PC-3 (cell line): Measurements from ENCODE around the gene EPB41L2. TPM values are rescaled to one million over a fixed set of nuclear protein-coding genes. Genes with fewer than 3 reads are reported as not detected.

Source experiments
- ATAC-seq: fragments of 200-7000 bp; cut with Tn5 transposase; 2 replicates; pipeline ENCODE4 v1.9.1; 2020; ENCODE audit warnings: mild to moderate bottlenecking, moderate library complexity
- BruUV-seq: library from RNA; stranded (reverse); fragments of 400-500 nt; replicated peaks from 2 replicates; lab custom pipeline; 2021; lab: Mats Ljungman, UMichigan
- CTCF ChIA-PET: fragments of 300-600 bp; sonication (Branson Sonifier 250); formaldehyde crosslinking; loops from one replicate; lab custom pipeline; 2022; ENCODE audit warnings: antibody characterized with exemption; lab: Charles Lee
- POLR2A ChIA-PET: fragments of 300-600 bp; sonication (Branson Sonifier 250); formaldehyde crosslinking; loops from one replicate; lab custom pipeline; 2022; ENCODE audit warnings: antibody characterized with exemption; ENCODE audit not compliant: unreplicated experiment; lab: Charles Lee
- DNase-seq: peaks from one replicate; pipeline ENCODE4 v3.0.0-alpha.2; 2015
- H2AFZ ChIP-seq: fragments of 300-600 bp; sonication (generic); 2 replicates; pipeline ENCODE4 v1.6.0; 2016; ENCODE audit warnings: antibody characterized with exemption, low read length
- H3F3A ChIP-seq: fragments of 300-600 bp; sonication (generic); one replicate; pipeline ENCODE4 v1.6.0; 2017; ENCODE audit warnings: antibody characterized with exemption, low read length, control low read depth, mild to moderate bottlenecking; ENCODE audit not compliant: unreplicated experiment
- H3K27ac ChIP-seq: fragments of 300-600 bp; sonication (generic); 2 replicates; pipeline ENCODE4 v1.5.1; 2016; ENCODE audit warnings: mild to moderate bottlenecking, low read length
- H3K27me3 ChIP-seq: fragments of 300-600 bp; sonication (generic); 2 replicates; pipeline ENCODE4 v1.6.1; 2016; ENCODE audit warnings: low read length, mixed read lengths
- H3K36me3 ChIP-seq: fragments of 300-600 bp; sonication (generic); 2 replicates; pipeline ENCODE4 v1.6.1; 2016; ENCODE audit warnings: low read depth, mixed run types, low read length, mixed read lengths
- H3K4me1 ChIP-seq: fragments of 300-600 bp; sonication (generic); 2 replicates; pipeline ENCODE4 v1.5.1; 2016; ENCODE audit warnings: low read length; ENCODE audit not compliant: insufficient read depth
- H3K4me2 ChIP-seq: fragments of 300-600 bp; sonication (generic); 2 replicates; pipeline ENCODE4 v1.6.0; 2016; ENCODE audit warnings: low read length
- H3K4me3 ChIP-seq: fragments of 300-600 bp; sonication (generic); 2 replicates; pipeline ENCODE4 v1.5.1; 2016; ENCODE audit warnings: mild to moderate bottlenecking, low read length, mixed read lengths
- H3K79me2 ChIP-seq: fragments of 300-600 bp; sonication (generic); 2 replicates; pipeline ENCODE4 v1.6.1; 2017; ENCODE audit warnings: low read length, mixed read lengths
- H3K9ac ChIP-seq: fragments of 300-600 bp; sonication (generic); 2 replicates; pipeline ENCODE4 v1.6.0; 2016; ENCODE audit warnings: mild to moderate bottlenecking, low read length
- H3K9me2 ChIP-seq: fragments of 300-600 bp; sonication (generic); replicated peaks from 2 replicates; pipeline ENCODE4 v1.6.1; 2016; ENCODE audit warnings: mixed run types, low read length, mixed read lengths
- H3K9me3 ChIP-seq: fragments of 300-600 bp; sonication (generic); 2 replicates; pipeline ENCODE4 v1.6.1; 2016; ENCODE audit warnings: low read length, mixed read lengths
- H4K20me1 ChIP-seq: fragments of 300-600 bp; sonication (generic); 2 replicates; pipeline ENCODE4 v1.6.1; 2016; ENCODE audit warnings: low read length, mixed read lengths
- EZH2 ChIP-seq: fragments of 300-600 bp; sonication (generic); IDR thresholded peaks from one replicate; pipeline ENCODE4 v1.6.1; 2017; ENCODE audit warnings: antibody characterized with exemption, mild to moderate bottlenecking, low read length; ENCODE audit not compliant: unreplicated experiment
- EZH2phosphoT487 ChIP-seq: fragments of 300-600 bp; sonication (generic); IDR thresholded peaks from 2 replicates; pipeline ENCODE4 v1.6.1; 2018; ENCODE audit warnings: mild to moderate bottlenecking, antibody characterized with exemption, low read length, borderline replicate concordance
- intact Hi-C: fragments of 100-400 bp; cut with micrococcal nuclease; formaldehyde crosslinking; loops from 2 replicates; pipeline ENCODE4 v1.9.0; 2023
- total RNA-seq: library from RNA; depleted of rRNA; stranded (reverse); fragments of >200 nt; gene quantifications from 2 replicates; pipeline ENCODE4 v1.2.3, GENCODE V29; 2014
- TF ChIP-seq, protein P1 (sequence below): fragments of 300-600 bp; sonication (generic); conservative IDR thresholded peaks from 2 replicates; pipeline ENCODE4 v1.5.1; 2017; ENCODE audit warnings: antibody characterized with exemption, low read depth, mild to moderate bottlenecking, low read length

The EPB41L2 gene
- total RNA-seq, 1 experiment from 2014 or later: 26.9 TPM

DNA sequence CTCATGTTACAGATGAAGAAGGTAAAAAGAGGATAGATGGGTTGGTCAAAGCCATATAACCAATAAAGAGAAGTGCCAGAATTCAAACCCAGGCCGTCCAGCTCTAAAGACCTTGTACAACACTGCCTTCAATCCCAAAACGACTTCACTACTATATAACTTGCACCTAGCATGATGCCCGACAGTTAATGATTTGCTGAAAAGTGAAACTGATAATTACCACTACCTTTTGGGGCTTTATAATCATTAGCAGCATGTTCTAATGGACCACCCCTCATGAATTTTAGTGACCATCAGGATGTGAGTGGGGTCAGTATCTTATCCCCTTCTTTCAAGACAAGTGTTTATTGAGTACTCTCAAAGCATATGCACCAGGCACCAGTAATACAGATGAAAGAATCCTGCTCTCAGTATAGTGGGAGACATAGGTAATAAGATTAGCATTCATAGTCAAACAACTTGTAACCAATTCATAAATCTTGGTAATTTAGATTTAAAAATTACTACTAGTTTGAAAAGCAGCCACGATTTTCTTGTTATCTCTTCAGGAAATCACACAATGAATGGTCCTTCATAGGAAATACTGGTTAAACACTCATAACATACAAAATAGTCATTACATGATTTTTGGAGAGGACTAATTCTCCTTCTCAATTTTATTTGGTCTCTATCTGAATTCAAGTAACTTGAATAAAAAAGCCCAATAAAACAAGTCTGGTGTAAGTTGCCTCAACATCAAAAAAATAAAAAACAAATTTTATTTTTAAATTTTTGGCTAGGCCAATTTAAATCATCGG lies 98.0 kb downstream of the EPB41L2 start:
- H3K9me3 ChIP-seq: no peaks in the 10 kb centered on the region
- no peak overlapping the region for H2AFZ ChIP-seq
- no peaks in the 10 kb centered on the region for H3K36me3 ChIP-seq
- TF ChIP-seq EZH2phosphoT487 (no peak), EZH2 (no peak)
- TF ChIP-seq, protein P1, sequence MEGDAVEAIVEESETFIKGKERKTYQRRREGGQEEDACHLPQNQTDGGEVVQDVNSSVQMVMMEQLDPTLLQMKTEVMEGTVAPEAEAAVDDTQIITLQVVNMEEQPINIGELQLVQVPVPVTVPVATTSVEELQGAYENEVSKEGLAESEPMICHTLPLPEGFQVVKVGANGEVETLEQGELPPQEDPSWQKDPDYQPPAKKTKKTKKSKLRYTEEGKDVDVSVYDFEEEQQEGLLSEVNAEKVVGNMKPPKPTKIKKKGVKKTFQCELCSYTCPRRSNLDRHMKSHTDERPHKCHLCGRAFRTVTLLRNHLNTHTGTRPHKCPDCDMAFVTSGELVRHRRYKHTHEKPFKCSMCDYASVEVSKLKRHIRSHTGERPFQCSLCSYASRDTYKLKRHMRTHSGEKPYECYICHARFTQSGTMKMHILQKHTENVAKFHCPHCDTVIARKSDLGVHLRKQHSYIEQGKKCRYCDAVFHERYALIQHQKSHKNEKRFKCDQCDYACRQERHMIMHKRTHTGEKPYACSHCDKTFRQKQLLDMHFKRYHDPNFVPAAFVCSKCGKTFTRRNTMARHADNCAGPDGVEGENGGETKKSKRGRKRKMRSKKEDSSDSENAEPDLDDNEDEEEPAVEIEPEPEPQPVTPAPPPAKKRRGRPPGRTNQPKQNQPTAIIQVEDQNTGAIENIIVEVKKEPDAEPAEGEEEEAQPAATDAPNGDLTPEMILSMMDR: no peak
- ATAC-seq: no peak
- no peak for DNase-seq
- no TSS peak for BruUV-seq
- peaks cover 55% of the 10 kb centered on the region for H3K79me2 ChIP-seq
- intact Hi-C loops: no loop called here
- CTCF ChIA-PET: no interaction called here
- H3K4me3 ChIP-seq: no peak overlapping the region
- no peak overlapping the region for H3K27ac ChIP-seq
- H3K9me2 ChIP-seq: no peaks in the 10 kb centered on the region
- H4K20me1 ChIP-seq: no peaks in the 10 kb centered on the region
- H3K4me1 ChIP-seq: no peaks in the 10 kb centered on the region
- no peaks in the 10 kb centered on the region for H3F3A ChIP-seq
- H3K27me3 ChIP-seq: no peaks in the 10 kb centered on the region
- H3K9ac ChIP-seq: no peak overlapping the region
- H3K4me2 ChIP-seq: no peak overlapping the region
- POLR2A ChIA-PET: no interaction called here

DNA sequence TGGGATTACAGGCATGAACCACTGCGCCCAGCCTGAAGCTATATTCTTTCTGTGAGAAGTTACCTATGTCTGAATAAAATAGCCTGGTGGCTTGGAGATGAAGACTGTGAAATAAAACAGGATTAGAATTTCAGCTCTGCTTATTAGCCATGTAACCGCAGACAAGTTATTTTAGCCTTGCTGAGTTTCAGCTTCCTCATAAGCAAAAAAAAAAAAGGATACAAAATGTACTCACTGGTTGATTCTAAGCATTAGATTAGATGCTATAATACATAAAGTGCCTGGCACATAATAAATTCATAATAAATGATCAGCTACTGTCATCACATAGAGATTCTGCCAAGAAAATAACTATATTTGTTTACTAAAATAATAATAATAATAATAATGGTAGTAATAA lies 98.8 kb downstream of the EPB41L2 start:
- CTCF ChIA-PET: no interaction called here
- Histone ChIP-seq H3F3A (no peaks in the 10 kb centered on the region), H4K20me1 (no peaks in the 10 kb centered on the region), H3K79me2 (peaks cover 61% of the 10 kb centered on the region), H3K9me2 (no peaks in the 10 kb centered on the region), H3K9ac (no peak overlapping the region), H3K4me1 (peaks cover under 1% of the 10 kb centered on the region; the same call in 1 of the 2 replicates), H3K27me3 (no peaks in the 10 kb centered on the region), H3K27ac (no peak overlapping the region), H3K4me3 (no peak overlapping the region), H3K9me3 (no peaks in the 10 kb centered on the region), H2AFZ (no peak overlapping the region), H3K36me3 (no peaks in the 10 kb centered on the region), H3K4me2 (no peak overlapping the region)
- ATAC-seq (no peak), DNase-seq (no peak)
- no TSS peak for BruUV-seq
- TF ChIP-seq, protein P1: no peak
- TF ChIP-seq EZH2phosphoT487 (no peak), EZH2 (no peak)
- POLR2A ChIA-PET: no interaction called here
- intact Hi-C loops: no loop called here

DNA sequence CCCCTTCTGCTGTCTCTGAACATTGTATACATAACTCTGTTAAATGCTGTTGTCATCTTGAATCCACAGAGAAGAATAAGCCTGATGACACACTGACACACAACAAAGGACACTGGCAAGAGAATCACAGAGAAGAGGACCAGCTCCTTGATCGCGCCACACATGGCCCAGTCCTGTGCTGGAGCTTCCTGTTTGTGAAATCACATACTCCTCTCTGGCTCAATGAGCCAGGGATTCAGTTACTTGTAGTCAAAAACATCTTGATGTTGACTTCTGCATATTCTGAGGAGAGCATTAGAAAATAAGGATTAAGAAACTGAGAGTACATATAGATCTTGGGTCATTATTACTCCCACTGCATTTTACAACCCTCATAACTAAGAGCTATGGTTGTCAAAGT lies 100.1 kb downstream of the EPB41L2 start:
- ChIA-PET CTCF (no interaction called here), POLR2A (no interaction called here)
- no peaks in the 10 kb centered on the region for H3K9me2 ChIP-seq
- H3K9me3 ChIP-seq: no peaks in the 10 kb centered on the region
- no TSS peak for BruUV-seq
- peaks cover 12% of the 10 kb centered on the region for H3K4me1 ChIP-seq
- no peaks in the 10 kb centered on the region for H3K36me3 ChIP-seq
- no peak overlapping the region for H3K4me2 ChIP-seq
- intact Hi-C loops: no loop called here
- TF ChIP-seq EZH2phosphoT487 (no peak), EZH2 (no peak)
- TF ChIP-seq, protein P1: no peak
- H4K20me1 ChIP-seq: no peaks in the 10 kb centered on the region
- no peaks in the 10 kb centered on the region for H3F3A ChIP-seq
- no peak overlapping the region for H3K9ac ChIP-seq
- H3K27me3 ChIP-seq: no peaks in the 10 kb centered on the region
- H3K79me2 ChIP-seq: peaks cover 60% of the 10 kb centered on the region
- no peak overlapping the region for H3K4me3 ChIP-seq
- no peak for DNase-seq
- ATAC-seq: no peak
- no peak overlapping the region for H2AFZ ChIP-seq
- no peak overlapping the region for H3K27ac ChIP-seq
